COLO829 (cell line): ENCODE measurements around the gene C1RL.

Experiments used
- DNase-seq: peaks from one replicate; pipeline ENCODE4 v3.0.0; 2012; ENCODE audit warnings: low spot score

Gene C1RL

DNA sequence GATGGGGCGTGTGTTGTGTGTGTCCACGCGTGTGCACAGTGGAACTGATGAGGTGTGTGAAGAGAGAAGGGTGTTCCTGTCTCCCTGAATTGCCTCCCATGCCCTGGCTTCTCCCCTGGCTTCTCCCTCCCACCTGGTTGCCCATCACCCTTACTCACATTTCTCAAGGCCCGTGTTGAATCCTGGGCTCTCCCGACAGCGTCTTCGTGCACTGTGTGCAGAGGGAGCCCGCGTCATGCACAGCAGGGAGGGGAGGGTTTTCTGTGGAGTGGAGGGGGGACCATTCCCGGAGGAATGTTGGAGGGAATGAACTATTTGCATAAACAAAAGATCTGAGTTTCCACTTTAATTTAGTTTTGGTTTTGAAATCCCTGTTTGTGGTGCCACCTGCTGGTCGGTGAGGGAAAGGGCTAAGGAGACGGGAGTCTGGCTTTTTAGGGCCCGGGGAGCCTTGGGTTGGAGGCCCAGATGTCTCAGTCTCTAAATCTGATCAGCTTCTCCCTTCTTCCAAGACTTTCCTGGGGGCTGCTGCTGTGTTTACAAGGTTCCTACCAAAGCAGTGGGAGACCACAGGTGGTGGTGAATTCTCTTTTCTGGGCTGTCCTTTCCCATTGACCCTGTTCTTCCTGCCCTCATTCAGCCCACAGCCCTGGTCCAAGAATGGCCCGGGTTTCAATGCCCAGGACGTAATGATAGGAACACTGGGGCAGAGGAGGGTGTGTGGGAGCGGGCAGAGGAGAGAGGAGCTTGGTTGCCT is 16.6 kb downstream of the C1RL start, which contains the start of gene C1R:
Gene C1R (minus strand): TSS at position 217 of the 757 bp plus-strand sequence. CDS start 57 bp downstream, at position 160.
- DNase-seq, result peak; percentile 76

DNA sequence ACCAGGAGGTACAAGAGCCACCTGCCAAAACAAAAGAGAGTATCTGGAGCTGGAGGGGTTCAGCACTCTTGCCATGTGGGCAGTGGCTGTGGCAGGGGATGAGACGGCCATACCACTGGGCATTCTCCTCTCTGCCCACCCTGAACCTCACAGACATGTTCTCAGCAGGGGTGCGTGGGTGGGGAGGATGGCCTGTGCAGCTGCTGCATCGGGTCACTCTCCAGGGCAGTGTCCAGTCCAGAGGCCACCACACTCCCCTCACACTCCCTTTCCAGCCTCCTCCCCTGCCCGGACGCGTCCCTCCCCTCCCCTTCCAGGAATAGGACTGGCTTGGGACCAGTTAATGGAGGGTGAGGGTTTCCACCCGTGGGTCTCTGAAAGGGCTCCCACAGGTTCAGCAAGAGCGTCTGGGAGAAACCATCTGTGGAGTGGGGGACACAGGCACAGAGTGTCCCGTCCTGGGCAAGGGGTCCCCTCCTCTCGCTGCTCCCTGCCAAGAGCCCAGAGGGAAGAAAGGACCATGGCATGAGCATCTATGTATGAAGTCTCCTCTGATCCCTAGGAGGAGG is 17.3 kb downstream of the C1RL start:
- no peak for DNase-seq

DNA sequence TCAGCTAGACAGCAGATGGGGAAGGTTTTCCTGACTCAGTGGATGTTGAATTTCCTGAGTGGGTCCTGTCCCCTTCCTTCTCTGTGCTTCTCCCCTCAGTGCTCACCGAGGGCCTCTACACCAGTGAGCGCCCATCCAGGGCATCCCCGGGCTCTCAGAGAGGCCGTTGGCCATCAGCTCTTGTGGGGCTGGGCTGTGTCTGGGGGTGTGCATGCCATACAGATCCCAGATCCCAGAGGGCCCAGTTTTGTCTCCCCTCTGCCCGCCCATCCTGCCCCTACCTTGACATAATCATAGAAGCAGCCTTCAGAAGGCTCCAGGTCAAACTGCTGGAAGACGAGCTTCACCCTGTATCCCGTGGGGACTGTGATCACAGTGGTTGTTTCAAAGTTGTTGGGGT is 17.8 kb downstream of the C1RL start:
- DNase-seq, result no peak

DNA sequence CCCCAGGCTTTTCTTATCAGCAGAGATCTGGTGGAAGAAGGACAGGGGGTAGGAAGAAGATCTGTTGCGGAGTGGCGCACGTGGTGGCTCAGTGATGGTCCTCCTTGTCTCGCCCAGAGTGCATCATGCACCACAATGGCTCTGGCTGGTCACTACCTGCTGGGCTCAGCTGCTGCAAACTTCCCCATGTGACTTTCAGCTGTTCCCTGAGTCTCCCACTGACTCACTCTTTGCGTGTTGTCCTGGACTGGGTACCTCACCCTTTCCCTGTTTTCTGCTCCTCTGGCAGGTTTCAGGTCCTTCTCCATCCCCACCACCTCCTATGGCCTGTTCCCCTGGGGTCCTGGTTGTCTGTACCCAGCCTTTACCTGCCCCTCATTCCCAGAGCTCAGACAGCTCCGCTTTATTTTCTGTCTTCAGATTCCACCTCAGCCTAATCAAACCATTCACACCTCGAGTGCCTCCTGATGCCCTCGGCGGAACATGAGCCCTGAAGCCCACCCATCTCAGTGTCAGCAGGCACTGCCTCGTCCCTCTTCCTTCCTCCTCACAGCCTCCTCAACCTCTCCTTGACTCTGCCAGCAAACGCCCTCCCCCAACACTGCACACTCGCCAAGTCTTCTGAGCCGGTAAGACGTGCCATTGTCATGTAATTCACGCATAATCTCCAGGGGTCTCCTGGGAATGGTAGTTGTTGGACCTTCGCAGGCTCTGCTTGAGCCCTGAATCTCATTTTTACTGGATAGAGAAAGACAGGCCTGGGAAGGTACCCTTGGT is 18.6 kb downstream of the C1RL start:
- DNase-seq, result no peak

DNA sequence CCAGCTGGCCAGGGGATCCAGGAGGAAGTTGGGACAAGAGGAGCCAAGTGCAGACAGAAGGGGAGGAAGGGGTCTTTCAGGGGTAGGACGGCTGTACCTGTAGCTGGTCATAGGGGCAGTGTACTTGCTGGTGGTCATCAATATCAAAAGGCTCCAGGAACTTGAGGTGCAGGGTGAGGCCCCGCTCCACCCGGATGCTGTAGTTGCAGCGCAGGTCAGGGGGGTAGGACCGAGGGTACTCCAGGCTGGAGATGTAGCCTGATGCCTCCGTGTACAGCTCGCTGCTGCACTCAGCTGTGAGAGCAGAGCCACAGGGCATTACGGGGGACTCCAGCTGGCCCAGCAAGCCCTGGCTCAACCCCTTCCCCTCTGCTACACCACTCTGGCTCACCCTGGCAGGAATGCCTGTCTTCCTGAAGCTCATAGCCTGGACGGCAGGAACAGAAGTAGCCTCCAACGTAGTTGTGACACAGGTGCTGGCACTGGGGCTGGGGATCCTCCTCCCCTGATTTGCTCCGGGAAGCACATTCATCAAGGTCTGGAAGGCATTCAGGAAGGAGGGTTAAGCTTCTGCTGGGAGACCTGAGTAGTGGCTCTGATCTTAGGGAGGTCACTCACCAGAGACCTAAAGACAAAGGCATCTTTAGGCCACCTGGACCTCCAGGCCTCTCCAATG is 19.7 kb downstream of the C1RL start:
- DNase-seq, result no peak

DNA sequence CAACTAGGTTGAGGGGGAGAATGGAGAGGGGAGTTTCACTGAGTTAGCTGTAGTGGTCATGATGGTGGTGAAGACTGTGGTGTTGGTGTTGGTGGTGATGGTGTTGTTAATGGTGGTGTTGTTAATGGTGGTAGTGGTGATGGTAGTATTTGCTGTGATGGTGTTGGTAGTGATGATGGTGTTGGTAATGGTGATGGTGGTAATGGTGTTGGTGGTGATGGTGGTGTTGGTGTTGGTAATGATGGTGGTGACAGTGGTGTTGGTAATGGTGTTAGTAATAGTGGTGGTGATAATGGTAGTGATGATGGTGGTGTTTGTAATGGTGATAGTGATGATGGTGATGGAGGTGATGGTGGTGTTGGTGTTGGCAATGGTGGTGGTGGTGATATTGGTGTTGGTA is 25.9 kb downstream of the C1RL start:
- no peak for DNase-seq

DNA sequence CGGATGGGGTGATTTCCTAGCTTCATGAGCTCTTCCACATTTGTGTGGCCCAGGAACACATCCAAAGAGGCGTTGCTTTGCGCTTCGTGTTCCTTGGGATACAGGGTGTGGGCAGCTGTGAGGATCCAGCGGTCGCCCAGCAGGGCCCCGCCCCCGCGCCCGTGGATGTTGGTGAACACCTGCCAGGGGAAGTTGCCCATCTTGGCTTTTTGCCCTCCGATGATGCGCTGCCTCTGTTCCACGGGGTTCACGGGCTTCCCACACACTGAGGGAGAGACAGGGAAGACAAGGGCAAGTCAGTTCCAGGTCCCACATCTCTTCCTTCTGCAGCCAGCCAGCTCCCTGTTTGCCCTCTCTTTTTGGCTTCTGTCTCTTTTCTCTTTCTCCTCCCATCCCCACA is 28.0 kb downstream of the C1RL start:
- DNase-seq, result no peak

DNA sequence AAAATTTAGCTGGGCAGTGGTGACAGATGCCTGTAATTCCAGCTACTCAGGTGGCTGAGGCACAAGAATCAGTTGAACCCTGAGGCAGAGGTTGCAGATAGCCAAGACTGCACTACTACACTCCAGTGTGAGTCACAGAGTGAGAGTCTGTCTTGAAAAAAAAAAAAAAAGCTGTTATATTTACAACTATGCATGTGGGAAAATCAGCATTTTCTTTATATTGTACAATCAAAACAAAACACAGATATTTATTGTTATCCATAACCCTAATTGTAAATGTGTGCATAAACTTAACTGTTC is 29.2 kb downstream of the C1RL start:
- no peak for DNase-seq

DNA sequence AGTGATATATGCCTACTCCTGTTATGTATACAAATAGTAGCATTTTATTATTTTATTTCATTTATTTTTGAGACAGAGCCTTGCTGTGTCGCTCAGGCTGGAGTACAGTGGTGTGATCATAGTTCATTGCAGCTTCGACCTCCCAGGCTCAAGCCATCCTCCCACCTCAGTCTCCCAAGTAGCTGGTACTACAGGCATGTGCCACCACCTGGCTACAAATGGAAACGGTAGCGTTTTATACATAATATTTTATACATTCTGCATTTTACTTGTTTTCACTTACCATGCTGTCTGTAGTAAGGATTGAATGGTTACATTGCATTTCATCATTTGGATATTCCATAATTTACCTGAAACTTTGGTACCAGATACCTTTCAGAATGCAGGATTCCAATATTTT is 30.9 kb downstream of the C1RL start:
- DNase-seq, result no peak

DNA sequence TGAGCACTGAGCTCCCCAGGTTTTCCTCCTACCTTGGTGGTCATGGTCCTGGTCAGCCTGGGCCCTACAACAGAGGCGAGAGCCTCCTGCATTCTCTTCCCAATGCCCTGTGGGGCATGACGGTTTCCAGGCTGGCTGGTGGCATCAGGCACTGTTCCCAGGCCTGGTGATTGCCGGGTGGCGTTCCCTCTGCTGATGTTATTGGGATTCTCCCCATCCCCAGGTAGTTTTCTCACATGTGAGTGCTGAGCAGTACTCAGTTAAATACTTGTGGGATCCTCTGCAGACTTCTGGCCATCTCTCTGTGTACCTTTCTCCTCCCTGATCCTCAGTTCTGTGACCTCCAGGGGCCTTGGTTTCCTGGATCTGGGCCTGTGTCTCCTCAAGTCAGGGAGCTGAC is 32.5 kb downstream of the C1RL start:
- DNase-seq, result no peak

DNA sequence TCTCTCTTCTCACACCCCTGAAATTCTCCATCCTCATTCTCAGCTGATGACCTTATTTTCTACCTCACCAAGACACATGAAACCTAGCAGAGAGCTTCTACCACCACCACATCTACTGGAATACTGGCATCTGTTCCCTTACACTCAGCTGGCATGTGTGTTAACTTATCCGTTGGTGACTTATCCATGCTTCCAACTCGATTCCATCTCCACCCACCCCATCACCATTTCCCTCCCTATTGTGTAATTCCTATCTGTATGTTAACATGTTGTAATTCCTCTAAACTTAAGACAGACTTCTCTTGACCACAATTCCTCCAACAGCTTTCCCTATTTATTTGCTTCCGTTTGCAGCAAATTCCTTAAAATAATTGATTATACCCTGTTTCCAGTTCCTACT is 33.1 kb downstream of the C1RL start:
- no peak for DNase-seq

DNA sequence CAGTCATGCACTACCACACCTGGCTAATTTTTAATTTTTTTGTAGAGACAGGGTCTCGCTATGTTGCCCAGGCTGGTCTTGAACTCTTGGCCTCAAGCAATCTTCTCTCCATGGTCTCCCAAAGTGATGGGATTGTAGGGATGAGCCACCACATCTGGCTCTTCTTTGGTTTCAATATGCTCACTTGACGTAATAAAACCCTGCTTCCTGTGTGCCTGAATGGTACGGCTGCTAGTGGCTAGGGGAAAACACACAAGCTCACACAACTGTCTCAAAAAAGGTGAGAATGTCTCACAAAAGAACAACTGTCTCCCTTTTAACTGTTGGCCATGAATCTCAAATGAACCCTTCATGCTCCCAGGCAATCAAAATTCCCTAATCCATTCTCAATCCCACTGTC is 33.5 kb downstream of the C1RL start:
- no peak for DNase-seq

DNA sequence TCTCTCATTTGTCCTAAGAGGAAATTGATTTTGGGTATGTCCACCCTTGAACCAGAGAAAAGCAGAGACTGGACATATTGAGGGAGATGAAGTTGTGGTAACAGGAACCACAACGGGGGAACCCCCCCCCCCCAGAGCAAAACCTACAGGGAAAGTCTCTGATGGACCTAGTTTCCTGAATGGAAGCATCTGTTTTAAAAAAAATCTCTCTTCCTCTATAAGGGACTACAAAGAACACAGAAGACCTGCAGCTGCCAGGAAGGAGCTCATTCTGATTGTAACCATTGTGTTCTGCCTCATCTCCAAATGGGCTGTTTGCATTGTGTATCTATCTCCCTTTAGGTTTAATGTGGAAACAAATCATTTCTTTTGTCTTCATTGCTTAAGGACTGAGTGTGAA is 35.1 kb downstream of the C1RL start:
- DNase-seq, result no peak

DNA sequence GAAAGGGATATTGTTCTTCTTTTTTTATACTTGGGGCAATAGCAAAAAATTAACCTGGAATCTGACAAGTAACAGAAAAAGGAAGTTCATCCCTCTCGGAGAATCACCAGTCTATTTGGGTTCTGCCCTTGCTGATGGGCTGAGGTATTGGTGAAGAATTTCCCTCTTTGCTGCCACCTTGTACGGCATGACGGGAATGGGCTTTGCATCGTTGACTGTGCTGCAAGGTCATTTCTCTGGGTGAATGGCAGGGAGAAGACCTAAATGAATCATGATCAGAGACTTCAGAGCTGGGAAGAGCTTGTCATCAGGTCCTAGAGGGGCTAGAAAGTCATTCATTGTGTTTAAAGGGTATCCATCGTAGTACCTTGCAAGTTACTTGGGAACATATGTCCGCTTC is 36.5 kb downstream of the C1RL start:
- no peak for DNase-seq

DNA sequence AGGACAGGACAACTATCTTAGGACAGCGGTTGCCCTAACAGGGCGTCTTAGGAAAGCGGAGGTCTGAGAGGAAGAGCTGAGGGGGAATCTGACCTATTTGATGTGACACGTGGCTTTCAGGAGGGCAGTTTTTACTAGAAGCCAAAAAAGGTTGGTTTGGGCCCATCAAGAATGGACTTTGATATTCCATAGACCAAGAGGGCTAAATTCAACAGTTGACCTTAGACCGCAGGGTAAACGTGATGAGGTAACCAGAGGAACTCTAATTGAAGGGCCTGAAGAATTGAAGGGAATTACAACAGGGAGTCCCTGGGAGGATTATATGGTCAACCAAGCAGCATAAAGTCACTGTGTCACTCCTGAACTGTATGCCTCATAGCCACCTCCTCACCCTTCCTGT is 37.0 kb downstream of the C1RL start:
- DNase-seq, result no peak

DNA sequence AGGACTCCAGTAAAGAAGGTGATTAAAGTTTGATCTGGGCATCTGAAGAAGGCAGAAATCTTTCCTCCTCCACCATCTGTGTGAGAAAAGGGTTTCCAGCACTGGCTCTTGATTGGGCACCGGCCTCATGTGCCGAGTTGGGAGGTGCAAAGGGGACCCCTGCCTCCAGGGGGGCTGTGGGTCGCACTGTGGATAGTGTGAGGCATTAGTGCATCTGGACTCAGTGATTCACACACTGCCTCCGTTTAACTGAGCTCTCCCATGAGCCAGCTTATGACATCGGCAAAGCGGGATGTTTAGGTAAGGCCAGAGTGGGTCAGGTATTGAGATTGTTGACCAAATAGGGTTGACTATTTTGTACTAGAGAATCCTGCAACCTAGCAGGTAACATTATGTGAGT is 39.6 kb downstream of the C1RL start:
- DNase-seq, result no peak

DNA sequence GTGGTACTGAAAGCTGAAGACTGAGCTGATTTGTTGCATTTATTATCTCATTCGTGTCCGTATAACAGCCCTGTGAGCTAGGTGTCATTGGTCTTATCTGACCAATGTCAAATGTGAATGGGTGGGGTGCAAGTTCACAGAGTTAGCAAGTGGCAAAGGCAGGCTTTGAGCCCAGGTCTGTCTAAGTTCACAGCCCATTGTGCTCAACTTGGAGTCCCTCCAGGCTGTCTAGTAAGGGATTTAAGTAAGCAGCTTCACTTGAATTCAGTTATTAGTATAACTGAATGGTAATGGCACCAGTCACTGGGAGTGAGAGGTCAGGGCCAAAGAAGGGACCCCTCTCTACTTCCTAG is 40.0 kb downstream of the C1RL start:
- DNase-seq, result no peak

DNA sequence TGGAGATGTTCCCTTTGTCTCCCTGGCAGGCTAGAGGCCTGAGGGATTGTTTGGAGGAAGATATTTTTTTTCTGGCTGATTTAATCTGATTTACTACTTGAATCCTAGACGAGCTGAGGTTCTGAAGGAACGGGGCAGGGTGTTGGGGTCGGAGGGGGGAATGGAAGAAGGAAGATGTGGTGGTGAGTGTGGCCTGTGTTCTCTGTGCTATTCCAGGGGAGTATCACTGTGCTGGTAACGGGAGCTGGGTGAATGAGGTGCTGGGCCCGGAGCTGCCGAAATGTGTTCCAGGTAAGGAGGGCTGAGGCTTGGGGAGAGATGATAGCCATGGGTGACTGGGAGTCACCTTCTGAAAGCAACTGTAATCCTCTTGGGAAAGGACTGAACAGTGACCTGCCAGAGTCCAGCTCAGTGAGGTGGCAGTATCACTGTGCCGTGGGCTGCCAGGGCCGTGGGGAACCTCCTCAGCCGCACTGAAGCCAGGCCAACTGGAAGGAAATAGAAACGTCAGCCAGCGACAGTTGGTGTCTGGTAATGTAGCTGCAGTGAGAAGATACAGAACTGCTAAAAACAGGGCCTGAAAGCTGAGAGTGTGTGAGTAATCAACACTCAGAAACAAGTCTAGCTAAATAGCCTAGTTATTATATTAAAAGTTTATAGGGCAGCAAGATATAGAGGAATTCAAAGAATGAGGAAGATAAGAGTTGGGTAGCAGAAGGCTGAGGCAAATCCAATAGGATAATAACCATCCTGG is 40.6 kb downstream of the C1RL start:
- no peak for DNase-seq

DNA sequence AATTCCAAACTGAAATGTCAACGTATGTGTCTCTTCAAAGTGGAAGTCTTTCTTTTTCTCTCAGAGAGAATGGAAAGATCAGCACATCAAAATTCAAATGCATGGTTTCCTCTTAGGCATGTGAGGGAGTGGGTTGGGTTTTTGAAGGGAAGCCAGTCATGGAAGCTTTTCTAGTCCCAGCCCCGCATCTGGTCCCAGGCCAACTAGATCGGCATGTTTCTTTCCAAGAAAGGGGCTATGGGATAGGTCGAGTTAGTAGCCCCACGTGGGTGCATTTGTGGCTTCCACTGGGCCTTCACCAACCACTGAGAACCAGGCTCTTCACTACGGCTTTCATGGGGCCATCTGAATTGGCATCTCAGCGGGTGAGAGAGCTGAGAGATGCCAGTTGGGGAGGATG is 41.9 kb downstream of the C1RL start:
- DNase-seq, result no peak

DNA sequence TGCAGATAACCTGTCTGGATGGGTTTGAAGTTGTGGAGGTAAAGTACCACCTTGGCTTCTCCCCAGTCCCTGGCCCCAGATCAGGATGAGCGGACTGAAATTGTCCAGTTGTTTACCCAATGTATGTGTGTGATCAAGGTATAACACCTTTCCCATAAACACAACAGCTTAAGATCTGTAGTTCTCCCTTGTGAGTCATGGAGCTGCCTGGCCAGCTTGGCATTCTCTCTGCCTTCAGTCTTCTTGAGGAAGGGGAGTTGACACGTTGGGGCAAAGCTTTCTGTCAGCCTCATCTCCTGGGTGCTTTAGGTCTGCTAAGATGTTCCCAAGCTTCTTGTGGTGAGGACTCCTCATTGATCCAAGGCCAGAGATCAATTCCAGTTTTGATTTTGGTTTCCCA is 42.4 kb downstream of the C1RL start:
- DNase-seq, result no peak

DNA sequence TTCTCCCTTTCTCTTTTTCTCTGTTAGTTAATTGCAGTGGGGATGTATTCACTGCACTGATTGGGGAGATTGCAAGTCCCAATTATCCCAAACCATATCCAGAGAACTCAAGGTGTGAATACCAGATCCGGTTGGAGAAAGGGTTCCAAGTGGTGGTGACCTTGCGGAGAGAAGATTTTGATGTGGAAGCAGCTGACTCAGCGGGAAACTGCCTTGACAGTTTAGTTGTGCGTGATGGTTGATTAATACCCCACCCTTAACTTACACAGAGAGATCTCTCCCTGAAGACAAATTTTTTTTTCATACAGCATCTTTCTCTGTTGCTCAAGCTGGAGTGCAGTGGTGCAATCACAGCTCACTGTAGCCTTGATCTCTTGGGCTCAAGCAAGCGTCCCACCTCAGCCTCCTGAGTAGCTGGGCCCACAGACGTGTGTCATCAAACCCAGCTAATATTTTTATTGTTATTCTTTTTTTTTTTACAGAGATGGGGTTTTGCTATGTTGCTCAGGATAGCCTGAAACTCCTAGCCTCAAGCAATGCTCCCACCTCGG is 43.9 kb downstream of the C1RL start:
- DNase-seq, result no peak

DNA sequence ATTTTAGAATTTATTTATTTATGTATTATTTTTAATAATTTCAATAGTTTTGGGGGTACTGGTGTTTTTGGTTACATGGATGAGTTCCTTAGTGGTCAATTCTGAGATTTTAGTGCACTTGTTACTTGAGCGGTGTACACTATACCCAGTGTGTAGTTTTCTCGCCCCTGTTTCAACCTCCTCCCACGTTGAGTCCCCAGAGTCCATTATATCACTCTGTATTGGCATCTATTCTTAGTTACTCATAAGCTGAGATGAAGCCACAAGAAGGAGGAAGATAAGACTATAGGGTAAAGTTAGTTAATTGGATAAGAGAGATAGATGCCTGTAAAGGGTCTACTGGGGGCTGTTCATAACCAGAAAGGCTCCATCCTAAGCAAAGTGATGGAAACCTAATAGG is 44.5 kb downstream of the C1RL start:
- no peak for DNase-seq
